ENCODE data around the gene DPF3.

DPF3 gene

DNA sequence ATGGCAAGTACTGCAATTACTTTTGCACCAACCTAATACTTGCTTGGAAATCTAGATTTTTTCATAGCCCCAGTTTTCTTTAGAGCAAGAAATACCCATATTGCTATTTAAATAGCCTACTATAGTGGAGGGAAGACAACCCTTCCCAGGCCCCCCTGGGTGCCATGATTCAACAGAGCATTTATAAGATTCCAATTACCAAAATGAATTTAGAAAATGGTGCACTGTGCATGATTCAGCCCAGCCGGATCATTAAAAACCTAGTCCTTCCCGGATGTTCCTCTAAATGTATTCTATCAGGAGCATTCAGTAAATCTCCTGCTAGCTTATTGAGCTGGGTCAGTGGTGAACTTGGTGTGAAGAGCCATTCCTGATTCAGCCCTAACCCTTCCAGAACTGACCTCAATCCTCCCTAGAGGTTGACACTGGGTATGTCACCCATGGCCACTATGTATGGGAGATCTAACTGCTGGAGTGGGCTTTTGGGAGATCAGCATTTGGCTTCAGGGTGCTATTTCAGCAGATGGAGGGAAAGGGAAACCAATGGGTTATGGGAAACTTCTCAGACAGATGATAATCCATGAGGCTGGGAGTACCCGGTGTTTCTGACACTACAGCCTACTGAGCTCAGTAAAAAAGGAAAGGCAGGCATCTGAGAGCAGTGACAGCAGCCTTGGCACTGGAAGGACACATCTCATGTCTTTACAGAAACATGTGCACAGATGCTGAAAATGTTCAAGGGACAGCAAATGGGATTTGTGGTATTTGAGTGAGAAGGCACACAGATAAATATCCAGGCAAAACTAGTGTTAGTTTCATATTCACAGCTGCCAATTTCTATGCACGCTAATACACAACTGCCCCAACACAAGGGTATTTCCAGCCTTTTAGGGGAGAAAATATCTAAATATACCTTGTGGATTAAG, 258.9 kb downstream of the DPF3 start:
- no peak for DNase-seq

DNA sequence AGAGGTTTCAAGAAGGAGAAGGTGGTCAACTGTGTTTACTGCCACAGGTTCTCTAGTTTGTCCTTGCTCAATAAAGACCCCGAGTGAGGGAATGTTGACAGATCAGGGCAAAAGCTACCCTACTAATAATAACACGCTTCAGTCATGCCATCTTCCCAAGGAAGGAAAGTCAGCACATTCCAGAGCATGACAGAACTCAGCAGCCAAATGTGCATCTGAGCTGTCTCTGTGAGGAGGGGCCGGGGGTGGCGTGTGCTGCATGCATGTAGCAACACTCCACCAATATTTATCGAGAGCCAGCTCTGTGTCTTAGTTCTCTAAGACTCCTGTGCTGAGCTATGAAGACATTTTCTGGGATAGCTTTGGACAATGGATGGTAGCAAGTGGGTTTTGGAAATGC, 260.4 kb downstream of the DPF3 start:
- DNase-seq = no peak

DNA sequence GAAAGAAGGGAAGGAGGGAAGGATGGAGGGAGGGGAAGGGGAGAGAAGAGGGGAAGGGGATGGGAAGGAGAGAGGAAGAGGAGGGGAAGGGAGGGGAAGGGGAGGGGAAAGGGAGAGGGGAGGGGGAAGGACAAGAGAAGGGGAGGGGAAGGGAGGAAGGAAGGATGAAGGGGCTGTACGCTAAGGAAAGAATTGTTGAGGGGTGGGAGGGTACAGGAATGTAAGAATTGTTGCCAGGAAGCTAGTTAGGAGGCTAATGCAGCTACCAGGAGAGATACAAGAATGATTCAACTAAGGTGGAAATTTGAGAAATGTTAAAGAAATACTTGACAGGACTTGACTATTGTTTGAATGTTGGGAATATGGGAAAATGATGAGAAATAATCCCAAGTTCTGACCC, 261.2 kb downstream of the DPF3 start:
- DNase-seq = no peak

DNA sequence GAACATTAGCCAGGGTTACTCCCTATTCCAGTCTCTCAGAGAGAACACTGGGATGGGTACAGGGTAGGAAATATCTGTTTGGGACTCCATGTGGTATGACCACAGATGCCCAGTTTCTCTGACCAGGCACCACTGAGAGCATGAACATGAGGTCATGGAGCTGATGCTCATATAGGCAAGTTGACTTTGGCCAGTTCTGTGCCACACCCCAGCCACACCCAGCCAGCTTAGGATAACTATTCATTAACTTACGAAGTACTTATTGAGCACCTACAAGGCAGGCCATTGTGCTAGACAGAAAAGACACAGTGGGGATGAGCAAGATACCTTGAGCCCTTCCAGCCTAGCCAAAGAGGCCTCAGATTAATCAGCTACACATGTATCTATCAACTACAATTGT, 262.5 kb downstream of the DPF3 start:
- no peak for DNase-seq

DNA sequence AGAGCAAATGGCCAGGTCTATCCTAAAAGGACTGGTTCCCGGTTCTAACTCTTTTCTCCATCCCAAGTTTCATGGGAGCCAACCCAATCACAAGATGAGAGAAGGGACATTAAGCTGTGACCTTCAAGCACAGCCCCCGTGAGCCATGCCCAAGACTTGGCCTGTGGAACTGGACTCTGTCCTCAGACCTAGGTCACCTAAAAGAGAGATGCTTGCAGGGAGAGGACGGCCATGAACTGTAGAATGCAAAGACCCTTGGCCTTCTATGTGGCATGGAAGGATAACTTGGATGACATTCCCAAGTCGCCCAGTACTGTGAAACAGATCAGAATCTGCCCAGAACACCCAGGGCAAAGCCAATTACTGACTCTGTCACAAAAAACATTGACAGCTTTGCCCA, 263.5 kb downstream of the DPF3 start:
- DNase-seq = no peak

GRCh38 chr14:72629534-72629933, 264.4 kb downstream of the DPF3 start:
- DNase-seq = no peak

DNA sequence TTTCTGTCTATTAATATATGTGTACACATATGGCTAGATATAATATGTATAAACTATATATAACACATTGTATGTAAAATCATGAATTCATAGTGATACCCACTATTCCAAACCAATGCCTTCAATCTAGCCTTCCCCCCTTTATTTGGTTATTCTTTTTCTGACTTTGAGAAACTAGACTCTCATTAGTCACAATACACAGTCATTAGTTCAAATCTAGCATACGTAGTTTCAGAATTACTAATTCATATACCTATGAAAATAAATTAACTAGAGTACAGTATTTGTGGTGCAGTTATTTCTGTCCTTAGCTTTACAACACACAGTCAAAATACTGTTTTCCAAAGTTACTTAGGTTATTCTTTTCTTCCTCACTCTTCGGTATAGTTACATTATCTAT, 268.2 kb downstream of the DPF3 start:
- no peak for DNase-seq

- DNase-seq = no peak
Observed at GRCh38 chr14:72621387-72622065, 272.4 kb downstream of the DPF3 start.

GRCh38 chr14:72619881-72620280, 274.0 kb downstream of the DPF3 start:
- no peak for DNase-seq

DNA sequence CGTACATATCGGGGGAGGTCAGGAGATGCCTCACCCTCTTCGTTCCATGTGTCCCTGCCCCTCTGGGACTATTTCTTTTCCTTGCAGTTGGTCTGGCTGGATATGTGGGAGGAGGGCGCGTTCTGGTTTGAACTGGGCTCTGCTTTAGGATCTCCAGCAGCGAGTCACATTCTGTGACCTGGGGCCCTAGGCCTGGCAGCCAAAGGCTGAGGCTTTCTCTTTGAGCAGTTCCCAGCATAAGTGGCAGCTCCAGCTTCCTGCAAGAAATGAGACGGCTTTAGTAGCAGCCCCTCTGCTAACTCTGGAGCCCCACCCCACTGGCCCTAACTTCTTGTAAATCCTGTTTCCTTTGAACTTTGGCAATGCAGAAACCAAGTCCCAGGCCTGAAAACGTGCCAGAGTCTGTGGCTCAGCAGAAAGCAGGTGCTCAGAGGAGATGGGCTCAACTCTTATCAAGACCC, 274.8 kb downstream of the DPF3 start:
- no peak for DNase-seq

- DNase-seq = no peak
Observed at GRCh38 chr14:72618424-72618823, 275.5 kb downstream of the DPF3 start.

DNA sequence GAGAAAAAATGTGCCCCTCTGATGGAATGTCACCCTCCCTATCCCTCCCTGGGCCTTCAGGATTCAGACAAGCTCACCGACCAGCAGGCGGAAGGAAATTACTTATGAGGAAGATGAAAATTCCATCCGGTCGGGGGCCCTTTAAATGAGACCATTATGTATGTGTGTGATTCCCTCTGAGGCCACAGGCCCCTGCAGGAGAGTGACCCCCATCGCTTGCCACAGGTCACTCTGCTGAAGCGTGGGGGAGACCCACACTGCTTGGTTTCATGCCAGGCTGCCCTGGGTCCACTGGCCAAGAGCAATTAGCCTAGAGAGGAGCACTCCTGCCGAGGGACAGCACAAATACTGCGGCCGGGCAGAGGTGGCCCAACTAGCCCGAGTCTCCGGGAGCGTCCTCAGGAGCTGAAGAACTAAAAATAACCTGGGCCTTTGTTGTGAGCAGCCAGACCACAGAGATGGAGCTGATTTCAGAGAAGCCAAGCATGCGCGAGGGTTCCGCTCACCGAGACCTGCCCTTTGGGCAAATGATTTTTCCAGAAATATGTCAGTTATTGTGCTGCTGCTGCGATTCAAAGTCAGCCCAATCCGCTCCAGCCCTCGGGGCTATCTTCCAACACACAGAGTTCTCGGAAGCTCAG, 276.4 kb downstream of the DPF3 start:
- no peak for DNase-seq

- no peak for DNase-seq
Observed at GRCh38 chr14:72616811-72617210, 277.1 kb downstream of the DPF3 start.

DNA sequence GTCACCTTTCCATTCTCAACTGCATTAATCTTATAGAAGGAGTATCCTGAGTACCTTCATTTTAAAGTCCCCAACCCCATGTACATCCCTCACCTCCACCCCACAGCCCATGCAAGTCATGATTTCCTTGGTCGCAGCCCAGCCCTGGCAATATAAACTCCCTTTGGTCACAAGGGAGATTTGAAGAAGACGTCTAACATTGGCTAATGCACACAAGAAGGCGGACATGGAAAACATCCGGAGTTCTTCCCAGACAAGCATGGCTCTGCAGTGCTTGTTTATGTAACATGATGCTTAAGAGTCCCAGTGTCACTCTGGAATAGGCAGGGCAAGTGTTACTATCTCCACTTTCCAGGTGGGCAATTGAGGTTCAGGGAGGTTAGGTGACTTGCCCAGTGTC, 277.6 kb downstream of the DPF3 start:
- DNase-seq = no peak

- no peak for DNase-seq
Observed at GRCh38 chr14:72615451-72616121, 278.3 kb downstream of the DPF3 start.

DNA sequence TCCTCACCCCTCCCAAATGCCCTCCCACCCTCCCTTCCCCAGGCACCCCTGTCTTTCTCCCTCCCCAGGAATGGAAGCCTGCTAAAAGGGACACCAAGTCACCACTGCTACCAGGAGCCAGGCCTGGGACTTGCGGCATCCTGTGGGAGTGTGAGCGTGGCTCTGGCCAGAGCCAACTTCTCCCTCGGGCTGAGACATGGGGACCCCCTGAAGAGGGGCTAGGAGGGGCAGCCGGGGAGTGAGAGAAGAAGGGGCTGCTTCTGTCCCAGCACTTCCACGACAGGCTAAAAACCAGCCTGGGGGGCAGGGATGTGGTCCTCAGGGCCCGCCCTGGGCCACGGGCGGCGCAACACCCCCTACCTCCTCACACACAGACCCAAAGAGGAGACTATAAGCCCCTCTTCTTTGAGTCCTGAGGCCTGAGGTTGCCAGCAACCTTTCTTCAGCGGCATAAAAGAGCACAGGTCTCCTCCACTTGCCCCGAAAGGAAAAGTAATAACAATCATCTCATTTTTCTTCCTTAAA, 278.9 kb downstream of the DPF3 start:
- DNase-seq = no peak

DNA sequence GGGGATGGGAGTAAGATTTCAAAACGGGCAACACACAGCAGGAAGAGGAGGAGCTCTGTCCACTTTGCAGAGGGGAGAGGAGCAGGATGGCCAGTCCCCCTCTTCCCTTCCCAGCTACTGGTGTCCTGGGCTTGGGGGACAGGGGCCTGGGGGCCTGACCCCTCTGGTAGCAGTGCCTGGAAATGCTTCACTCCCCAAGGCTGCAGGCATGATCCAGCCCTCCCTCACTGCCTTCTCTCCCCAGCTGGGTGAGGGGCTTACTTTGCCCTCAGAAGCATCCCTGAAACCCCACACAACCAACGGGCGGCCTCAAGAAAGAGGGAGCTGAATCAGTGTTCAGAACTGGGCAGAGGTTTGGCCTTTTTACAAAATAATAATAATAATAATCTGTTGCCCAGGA, 279.5 kb downstream of the DPF3 start:
- no peak for DNase-seq

- no peak for DNase-seq
Observed at GRCh38 chr14:72613975-72614319, 280.0 kb downstream of the DPF3 start.

DNA sequence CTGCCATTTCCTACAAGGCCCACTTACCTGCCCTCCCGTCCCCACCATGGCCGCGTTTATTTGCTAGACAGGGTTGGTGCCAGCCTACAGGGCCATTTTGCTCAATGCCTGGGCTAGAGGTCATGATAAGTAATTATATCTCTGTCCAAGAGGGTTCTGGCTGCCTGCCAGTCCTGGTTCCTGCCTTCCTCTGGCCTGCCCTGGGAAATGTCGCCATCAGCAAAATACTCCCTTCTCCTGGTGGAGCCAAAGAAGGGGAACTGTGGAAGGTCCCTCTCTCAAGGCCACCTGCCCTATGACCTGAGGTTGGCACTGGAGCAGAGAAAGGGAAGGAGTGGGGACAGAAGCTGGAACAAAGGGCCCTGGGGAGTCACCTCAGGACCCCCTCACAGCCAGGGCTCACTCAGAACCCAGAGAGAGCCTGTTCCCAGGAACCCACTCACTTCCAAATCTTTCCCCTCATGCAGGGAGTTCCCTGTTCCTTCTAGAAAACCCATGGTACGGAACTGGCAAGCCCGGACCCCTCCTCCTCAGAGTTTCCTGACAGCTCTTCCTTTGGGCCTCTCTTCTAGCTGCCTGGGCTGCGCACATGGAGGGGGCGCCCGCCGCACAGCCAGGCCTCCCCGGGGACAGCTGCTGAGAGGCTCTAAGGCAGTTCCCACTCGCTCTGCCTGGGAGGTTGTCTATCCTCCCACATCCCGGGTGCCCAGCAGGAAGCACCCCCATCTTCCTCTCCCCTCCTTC, 280.5 kb downstream of the DPF3 start:
- no peak for DNase-seq

DNA sequence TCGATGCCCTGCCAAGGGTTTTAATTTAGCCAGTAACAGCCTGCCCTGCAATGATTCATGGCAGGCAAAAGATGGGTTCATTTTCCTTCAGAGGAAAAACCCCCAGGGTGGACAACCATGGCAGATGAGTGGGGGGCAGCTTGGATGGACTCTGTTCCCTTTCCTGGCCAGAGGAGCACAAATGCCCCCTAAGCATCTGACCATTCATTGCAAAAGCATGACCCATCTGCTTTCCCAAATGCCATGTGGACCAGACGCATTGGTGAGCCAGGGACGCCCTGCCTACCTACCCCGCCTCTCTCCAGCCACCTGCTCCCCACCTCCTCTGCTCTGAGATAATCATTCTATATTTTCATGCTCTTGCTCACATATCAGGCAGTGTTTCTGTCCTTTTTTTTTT, 281.9 kb downstream of the DPF3 start:
- DNase-seq = no peak

DNA sequence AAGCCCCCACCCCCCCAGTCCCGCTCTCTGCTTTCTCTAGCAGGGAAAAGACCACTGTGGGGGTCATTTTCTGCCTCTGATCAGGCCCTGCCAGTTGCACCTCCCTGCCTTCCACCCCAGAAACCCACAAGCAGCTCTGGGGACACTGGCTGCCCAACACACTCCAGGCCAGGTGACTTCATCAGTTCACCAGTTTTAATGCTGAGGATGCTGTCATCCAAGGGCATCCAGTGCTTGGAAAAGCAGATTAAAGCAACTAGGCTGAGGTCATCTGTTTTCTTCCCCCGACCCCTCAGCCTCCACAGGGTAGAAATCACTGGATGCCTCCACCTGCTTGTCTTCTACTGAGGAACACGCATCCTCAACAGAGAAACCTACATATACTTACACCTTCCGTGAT, 282.4 kb downstream of the DPF3 start:
- DNase-seq = no peak

DNA sequence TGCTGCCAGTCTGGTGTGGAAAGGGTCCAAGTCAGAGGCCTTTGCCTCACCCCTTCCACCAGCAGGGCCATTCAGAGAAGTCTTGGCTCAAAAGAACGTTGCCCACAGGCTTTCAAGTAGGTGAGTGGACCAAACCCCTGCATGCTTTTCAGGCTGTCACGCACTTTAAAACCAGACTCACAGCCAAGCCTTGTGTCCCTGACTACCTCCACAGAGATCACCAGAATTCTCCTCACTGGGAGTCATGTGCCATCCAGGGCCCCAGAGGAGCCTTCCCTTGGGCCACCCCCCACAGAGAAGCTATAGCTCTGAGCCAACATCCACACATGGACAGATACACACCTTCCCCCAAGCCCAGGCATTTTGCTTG, 283.1 kb downstream of the DPF3 start:
- DNase-seq = no peak

Measured in stimulated activated CD8-positive, alpha-beta memory T cell treated with anti-CD3 and anti-CD28 coated beads, Interleukin-4, amount 100 ng/mL, for 48 hours (primary cell).